GM19463 (cell line): ENCODE data around the gene CUX1.
A peak's percentile ranks its signal among the peaks of the same experiment; 100 is the strongest.
"Not testable (repeated sequence)": the region's sequence is repeated elsewhere in the genome, so short reads cannot be mapped to it uniquely, and the experiment has no call there.

Source experiments
- ATAC-seq: cut with Tn5 transposase; IDR thresholded peaks from one replicate; pipeline ENCODE4 v1.9.1; 2021; ENCODE audit warnings: mild to moderate bottlenecking, moderate library complexity; ENCODE audit not compliant: unreplicated experiment

Gene CUX1

GRCh38 chr7:102119213-102119651, 301.8 kb downstream of the CUX1 start:
- no peak for ATAC-seq

DNA sequence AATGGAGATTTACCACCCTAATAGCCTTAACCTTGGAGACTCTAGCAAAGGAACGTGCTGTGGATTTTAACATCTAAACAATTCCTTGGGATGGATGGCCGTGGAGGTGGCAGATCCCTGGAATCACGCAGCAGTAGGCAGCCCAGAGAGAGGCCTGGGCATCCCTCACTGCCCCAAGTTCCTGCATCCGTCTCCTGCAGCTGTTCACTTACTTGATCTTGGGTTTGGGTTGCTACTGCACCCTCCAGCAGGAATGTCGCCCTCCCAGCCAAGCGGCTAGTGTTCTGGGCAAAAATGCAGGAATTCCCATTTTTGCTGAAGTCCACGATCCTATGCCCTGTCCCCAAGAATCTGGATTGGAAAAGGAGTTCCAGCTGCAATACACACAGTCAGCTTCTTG, 302.5 kb downstream of the CUX1 start:
- ATAC-seq = no peak

- no peak for ATAC-seq
These were observed 303.3 kb downstream of the CUX1 start for GRCh38 chr7:102120666-102121195.

DNA sequence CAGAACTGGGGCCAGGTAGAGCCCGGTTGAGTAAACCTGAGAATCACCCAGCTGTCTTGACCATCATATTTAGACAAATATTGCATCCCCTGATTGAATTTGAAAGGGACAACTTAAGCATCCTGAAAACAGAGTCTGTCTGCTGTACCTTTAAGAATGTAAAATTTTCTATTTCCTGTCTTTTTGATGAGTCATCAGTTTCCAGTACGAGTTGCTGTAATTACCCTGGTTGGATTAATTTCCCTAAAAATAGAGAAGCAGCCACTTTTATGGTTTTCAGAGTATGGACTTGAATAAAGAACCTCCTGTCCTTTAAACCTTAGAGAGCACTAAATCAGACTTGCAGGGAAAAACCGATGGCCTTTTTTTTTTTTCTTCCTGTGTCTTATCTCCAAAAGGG, 304.6 kb downstream of the CUX1 start:
- no peak for ATAC-seq

GRCh38 chr7:102125127-102125596, 307.7 kb downstream of the CUX1 start:
- peak; percentile 65 for ATAC-seq

- ATAC-seq = no peak
These were observed 310.9 kb downstream of the CUX1 start for GRCh38 chr7:102128303-102128702.

GRCh38 chr7:102129636-102130370, 312.4 kb downstream of the CUX1 start:
- ATAC-seq = no peak

GRCh38 chr7:102132209-102132752, 314.9 kb downstream of the CUX1 start:
- no peak for ATAC-seq

DNA sequence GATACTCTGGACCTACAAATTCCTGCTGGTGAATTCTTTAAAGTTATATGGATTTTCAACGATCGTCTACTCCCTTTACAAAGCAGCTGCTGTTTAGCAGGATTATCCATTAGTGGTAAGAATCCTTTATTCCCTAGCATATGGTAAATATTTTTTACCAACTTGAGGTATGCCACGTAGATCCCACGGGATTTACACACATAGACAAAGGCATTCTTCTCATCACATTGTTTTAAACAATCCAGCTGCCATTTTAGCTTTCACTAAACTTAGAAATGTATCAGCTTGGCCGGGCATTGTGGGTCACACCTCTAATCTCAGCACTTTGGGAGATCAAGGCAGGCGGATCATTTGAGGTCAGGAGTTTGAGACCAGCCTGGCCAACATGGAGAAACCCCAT, 321.2 kb downstream of the CUX1 start:
- ATAC-seq = no peak

- no peak for ATAC-seq
These were observed 323.5 kb downstream of the CUX1 start for GRCh38 chr7:102140952-102141370.

GRCh38 chr7:102142433-102142832, 325.0 kb downstream of the CUX1 start:
- ATAC-seq = not testable (repeated sequence)

- no peak for ATAC-seq
These were observed 328.7 kb downstream of the CUX1 start for GRCh38 chr7:102146122-102146521.

DNA sequence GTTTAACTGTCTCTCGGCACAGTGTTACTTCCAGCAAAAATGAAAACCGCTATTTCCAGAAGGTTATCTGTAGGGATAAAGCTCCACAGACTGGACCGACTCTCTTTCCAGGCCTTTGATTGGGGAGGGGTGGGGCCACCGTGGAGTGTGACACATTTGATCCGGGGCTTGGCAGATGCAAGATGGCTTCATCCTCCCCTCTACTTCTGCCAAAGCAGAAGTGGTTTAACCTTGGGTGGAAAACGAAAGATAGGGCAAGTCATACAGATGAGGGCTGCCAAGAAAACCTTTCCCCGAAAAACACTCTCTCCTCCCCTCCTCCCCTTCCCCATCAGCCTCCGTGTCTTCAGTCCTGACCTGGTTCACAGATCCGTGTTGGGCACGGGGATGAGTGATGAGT, 329.6 kb downstream of the CUX1 start:
- no peak for ATAC-seq

DNA sequence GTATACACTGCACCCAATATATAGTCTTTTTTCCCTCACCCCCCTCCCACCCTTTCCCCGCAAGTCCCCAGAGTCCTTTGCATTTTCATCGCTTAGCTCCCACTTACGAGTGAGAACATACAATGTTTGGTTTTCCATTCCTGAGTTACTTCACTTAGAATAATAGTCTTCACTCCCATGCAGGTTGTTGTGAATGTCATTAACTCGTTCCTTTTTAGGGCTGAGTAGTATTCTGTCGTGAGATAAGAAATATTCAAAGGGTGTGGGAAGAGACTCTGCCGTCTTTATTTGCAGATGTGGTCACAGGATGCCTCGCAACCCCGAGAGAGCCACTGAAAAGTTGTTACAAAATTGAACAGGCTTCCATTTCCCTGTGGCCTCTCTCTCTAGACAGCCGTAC, 331.4 kb downstream of the CUX1 start:
- ATAC-seq = no peak

DNA sequence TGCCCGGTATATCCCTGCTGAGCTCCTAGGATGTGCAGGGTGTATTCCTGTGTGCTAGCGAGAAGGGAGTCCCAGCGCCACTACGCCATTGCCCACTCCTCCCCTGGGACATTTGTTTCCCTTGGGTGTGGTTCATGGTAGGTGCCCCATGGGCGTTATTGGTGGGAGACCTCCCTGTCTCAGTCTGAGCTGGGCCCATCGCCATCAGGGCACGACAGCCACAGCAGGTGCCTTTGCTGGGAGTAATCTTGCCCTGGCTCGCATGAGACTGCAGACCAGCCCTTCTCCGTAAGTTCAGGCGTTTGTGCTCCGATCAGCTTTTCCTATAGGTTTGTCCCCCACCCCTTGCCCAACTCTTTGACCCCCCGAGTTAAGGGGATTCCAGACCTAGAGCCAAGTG, 332.0 kb downstream of the CUX1 start:
- ATAC-seq = no peak

DNA sequence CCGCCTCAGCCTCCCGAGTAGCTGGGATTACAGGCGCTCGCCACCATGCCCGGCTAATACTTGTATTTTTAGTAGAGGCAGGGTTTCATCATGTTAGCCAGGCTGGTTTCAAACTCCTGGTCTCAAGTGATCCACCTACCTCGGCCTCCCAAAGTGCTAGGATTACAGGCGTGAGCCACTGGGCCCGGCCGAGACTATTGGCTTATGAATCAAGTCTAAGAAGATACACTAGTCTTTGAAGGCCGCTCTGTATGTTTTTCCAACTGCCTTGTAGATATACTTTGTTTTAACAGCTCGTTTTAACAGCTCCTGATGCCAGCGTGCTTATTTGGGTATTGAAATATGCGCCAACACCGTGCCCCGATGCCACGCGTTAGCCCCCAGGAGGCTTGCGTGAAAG, 332.8 kb downstream of the CUX1 start:
- no peak for ATAC-seq

- ATAC-seq = no peak
These were observed 335.5 kb downstream of the CUX1 start for GRCh38 chr7:102152672-102153598.

DNA sequence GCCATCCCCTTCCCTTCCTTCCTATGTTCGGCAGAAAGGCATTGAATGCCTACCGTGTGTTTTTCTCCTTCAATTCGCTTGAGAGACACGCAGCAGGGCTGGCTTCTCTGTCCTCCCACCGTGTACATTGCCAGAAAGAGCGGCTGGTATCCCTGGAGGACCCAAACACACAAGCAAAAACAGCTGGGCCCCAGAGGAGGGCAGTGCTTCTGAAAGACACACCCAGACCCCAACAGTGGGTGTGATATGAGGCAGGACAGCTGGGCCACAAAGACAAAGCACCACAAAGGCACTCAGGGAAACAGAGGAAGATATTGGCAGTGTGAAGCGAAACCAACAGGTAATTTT, 336.1 kb downstream of the CUX1 start:
- ATAC-seq = no peak

GRCh38 chr7:102154425-102154824, 337.0 kb downstream of the CUX1 start:
- ATAC-seq = no peak

GRCh38 chr7:102155821-102156441, 338.5 kb downstream of the CUX1 start:
- no peak for ATAC-seq

GRCh38 chr7:102156867-102157266, 339.4 kb downstream of the CUX1 start:
- ATAC-seq = no peak
